Embryonic facial prominence (tissue), 1 donor: ENCODE measurements around the gene BID.
"Not testable (repeated sequence)": the region's sequence is repeated elsewhere in the genome, so short reads cannot be mapped to it uniquely, and the experiment has no call there.

Experiments
- DNase-seq: peaks from one replicate; pipeline ENCODE4 v3.0.0-alpha.2; 2016; ENCODE audit errors: extremely low spot score

BID gene

DNA sequence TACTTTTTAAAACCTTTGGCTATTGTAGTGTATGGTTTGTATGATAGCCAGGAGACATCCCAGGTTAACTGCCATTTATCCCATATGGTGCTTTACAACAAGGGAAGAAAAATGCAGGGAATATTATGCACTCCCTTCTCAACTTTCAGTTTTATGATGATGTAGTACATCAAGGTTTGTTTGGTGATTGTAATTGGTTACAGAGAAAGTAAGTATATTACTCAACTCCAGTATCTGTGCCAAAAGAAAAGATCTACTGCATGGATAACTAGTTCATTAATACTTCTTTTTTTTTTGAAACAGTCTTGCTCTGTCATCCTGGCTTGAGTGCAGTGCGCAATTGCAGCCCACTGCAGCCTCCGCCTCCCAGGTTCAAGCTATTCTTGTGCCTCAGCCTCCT is 70.5 kb downstream of the BID start:
- DNase-seq = no peak

DNA sequence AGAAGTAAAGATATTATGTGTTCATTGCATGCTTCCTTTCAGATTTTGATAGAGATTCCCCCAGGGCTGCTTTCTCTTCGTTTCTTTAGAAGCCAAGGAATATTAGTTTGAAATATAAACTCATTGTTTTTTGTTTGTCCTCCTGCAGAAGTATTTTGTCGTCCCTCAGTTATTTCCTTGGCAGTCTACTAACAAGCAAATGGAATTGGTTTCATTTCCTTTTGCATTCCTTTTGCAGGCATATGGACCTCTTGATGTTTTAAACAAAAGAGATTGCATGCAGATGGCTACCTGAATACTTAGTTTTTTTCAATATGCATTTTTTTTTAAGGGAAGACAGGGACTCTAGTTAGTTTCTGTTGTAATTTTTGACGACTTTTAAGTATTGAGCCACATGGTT is 73.5 kb downstream of the BID start:
- DNase-seq = no peak

DNA sequence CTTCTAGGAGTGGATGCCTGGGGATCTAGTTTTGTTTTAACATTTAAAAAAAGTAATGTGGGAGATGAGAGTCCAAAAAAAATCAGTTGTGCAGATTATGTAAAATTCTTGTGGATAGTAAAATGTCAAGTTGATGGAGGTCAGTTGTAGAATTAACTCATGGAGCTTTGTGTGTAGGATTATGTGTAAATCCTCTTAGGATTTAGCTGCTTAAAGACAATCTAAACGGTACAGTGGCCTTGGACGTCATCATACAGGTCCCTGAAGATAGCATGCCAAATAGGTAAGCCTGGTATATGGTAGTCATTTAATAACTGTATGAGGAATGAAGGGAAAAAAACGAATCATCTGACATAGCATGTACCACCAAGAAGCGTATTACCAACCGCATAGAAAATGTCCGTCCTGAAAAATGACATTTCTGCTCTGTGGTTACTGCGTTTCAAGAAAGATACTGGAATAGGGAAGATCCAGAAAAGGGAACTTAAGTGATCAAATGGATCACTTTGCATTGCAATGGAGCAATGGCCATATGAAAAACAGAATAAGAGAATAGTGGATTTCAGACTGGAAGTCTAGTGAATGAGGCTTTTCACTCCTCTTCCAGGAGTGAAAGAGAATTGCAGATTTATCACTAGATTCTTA is 74.5 kb downstream of the BID start:
- DNase-seq = no peak

DNA sequence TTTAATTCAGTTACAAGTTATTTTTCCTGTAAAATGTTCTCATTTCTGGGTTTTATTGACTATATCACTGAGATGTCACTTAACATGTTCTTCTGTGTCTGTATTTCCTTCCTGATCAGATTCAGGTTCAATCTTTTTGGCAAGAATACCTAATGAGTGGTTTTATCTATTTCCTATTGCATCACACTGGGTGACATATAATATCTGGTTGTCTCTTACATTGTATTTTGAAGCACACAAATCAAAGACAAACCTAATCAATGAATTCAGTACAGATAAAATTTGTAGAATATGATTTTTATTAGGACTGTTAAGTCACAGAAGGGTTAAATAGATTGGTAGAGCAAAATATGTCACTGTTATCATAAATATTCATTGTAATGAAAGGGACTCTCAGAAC is 75.3 kb downstream of the BID start:
- no peak for DNase-seq

DNA sequence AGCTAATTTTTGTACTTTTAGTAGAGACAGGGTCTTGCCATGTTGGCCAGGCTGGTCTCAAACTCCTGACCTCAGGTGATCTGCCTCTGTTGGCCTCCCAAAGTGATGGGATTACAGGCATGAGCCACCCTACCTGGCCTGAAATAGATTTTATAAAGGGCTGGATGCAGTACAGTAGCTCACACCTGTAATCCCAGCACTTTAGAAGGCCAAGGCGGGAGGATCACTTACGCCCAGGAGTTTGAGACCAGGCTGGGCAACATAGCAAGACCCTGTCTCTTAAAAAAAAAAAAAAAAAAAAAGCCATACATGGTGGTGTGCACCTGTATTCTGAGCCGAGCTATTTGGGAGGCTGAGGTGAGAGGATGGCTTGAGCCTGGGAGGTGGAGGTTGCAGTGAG is 76.0 kb downstream of the BID start:
- DNase-seq = not testable (repeated sequence)

DNA sequence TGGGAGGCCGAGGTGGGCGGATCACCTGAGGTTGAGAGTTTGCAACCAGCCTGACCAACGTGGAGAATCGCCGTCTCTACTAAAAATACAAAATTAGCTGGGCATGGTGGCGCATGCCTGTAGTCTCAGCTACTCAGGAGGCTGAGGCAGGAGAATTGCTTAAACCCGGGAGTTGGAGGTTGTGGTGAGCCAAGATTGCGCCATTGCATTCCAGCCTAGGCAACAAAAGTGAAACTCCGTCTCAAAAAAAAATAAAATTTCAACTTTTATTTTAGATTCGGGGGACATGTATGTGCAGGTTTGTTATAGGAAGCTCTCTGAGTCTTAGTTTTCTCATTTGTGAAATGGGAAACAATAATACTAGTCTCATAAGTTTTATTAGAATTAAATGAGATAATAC is 77.1 kb downstream of the BID start:
- not testable (repeated sequence) for DNase-seq

DNA sequence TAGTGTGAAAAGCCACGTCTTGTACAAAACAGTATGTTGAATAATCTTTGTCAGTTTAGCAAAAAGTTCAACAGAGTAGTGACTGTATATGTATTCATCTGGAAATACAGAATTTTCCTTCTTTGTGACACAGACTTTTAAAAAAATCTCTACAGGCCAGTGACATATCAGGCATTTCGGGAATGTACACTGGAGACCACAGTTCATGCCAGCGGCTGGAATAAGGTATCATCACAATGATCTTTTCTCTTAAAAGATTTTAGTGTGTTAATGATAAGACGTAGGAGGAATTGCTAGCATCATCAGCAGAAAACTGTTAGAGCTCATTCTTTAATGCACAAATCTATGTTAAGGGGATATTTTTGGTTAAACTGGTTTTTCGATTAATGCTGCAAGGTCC is 78.3 kb downstream of the BID start:
- DNase-seq = no peak

DNA sequence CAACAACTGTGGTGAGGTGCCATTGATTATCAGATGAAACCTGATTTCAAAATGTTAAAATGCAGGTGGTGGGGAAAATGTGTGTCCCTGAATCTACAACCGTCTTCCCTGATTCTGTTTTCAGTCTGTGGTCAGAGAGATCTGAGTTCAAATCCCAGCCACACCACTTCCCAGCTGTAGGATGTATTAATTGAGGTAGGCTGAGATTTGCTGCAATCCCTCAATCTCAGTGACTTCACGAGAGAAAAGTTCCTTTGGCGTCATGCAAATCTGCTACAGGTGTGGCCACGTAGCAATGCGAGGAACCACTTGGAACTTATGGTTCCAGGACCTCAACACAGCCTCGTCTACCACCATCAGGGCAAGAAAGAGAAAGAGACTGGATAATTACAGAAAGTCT is 79.5 kb downstream of the BID start:
- DNase-seq = no peak

DNA sequence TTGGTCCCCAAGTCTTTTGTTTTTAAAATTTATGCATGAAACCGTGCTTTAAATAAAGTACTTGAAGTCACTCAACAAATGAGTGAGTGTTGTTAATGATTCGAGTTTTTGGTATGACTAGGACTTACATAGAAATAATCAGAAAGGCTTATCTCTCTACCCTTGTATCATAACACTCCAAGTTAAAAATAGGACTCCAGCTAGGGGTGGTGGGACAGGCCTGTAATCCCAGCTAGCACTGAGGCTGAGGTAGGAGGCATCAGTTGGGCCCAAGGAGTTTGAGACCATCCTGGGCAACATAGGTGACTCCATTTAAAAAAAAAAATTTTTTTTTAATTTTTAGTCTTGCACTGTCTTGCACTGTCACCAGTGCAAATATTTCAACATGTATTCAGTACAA is 80.1 kb downstream of the BID start:
- DNase-seq = no peak

DNA sequence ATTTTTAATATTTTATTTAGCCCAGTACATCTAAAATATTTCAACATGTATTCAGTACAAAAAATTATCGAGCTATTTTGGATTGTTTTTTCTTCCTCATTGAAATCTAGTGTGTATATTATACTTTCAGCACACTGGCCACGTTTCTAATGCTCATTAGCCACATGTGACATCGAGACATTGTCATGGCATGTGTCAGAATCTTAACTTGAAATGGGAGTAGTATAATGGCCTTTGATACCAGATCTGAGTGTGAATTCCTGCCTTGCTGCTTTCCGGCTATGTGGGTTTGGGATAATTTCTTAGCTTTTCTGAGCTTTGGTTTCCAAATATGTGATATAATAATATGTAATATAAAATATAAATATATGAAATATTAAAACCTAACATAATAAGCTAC is 81.4 kb downstream of the BID start:
- DNase-seq = no peak

DNA sequence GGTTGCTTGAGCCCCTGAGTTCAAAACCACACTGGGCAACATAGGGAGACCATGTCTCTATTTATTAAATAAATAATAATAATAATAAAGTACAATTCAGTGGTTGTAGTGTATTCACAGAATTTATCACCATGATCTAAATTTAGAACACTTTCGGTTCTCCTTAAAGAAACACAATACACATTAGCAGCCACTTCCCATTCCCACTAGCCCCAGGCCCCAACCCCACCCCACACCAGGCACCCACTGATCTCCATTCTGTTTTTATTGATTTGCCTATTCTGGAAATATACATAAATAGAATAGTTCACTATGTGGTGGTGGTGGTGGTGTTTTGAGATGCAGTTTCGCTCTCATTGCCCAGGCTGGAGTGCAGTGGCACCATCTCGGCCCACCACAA is 90.0 kb downstream of the BID start:
- no peak for DNase-seq
